SK-N-MC (cell line): Measurements from ENCODE around the gene TYMS.

ENCODE experiments used
- EZH2 ChIP-seq: fragments of 200-600 bp; sonication (generic); IDR thresholded peaks from one replicate; pipeline ENCODE4 v1.6.1; 2017; ENCODE audit warnings: antibody characterized with exemption
- FOXP2 ChIP-seq: optimal IDR thresholded peaks from 2 replicates; pipeline ENCODE3; 2011; ENCODE audit warnings: mild to moderate bottlenecking, moderate library complexity; ENCODE audit not compliant: insufficient read depth; ENCODE audit errors: extremely low read length, control extremely low read depth

GRCh38 chr18:676069-676468, 18.6 kb downstream of the TYMS start:
- TF ChIP-seq FOXP2 = no peak
- TF ChIP-seq EZH2 = no peak
